DOHH2 (cell line): Measurements from ENCODE around the gene DACH1.

ENCODE experiments used
- EZH2phosphoT487 ChIP-seq: fragments of 200-600 bp; sonication (generic); IDR thresholded peaks from 2 replicates; pipeline ENCODE4 v1.6.1; 2017; ENCODE audit warnings: borderline replicate concordance, mild to moderate bottlenecking, antibody characterized with exemption, low read length, moderate library complexity, mixed read lengths
- TF ChIP-seq, protein P1 (sequence below): fragments of 200-600 bp; sonication (generic); IDR thresholded peaks from one replicate; pipeline ENCODE4 v1.5.1; 2014; ENCODE audit warnings: antibody characterized with exemption, mild to moderate bottlenecking, low read depth, low read length; ENCODE audit not compliant: poor library complexity, severe bottlenecking

DNA sequence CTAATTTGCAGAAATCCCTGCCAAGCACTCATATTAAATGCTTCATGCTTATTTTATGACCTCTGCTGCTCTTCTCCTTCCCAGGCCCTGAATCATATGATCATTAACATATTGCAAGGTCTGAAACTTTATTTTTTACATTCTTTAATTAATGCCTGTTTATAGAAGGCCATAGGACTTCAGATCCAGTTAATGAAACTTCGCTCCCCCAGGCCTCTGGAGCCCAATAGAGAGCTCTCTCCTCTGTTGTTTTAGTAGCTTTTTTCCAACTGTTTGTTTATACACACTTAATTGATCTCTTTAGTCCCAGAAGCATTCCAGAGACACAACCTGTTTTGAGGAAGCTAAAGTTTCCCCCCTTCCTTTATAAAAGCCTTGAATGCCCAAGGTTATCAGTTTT lies 68.3 kb downstream of the DACH1 start:
- TF ChIP-seq, protein P1, sequence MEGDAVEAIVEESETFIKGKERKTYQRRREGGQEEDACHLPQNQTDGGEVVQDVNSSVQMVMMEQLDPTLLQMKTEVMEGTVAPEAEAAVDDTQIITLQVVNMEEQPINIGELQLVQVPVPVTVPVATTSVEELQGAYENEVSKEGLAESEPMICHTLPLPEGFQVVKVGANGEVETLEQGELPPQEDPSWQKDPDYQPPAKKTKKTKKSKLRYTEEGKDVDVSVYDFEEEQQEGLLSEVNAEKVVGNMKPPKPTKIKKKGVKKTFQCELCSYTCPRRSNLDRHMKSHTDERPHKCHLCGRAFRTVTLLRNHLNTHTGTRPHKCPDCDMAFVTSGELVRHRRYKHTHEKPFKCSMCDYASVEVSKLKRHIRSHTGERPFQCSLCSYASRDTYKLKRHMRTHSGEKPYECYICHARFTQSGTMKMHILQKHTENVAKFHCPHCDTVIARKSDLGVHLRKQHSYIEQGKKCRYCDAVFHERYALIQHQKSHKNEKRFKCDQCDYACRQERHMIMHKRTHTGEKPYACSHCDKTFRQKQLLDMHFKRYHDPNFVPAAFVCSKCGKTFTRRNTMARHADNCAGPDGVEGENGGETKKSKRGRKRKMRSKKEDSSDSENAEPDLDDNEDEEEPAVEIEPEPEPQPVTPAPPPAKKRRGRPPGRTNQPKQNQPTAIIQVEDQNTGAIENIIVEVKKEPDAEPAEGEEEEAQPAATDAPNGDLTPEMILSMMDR, result no peak
- TF ChIP-seq EZH2phosphoT487, result no peak
